ENCODE measurements around the gene ZSWIM4. TPM values are rescaled to one million over a fixed set of nuclear protein-coding genes. Genes with fewer than 3 reads are reported as not detected.

Gene ZSWIM4
- polyA plus RNA-seq, 1 donor (not counting 4 experiments of a cell fraction or from before 2014, with no cell fraction given) = 0.71 TPM

- H4K20me1 ChIP-seq (ENCODE audit: control insufficient read depth, extremely low read depth, insufficient read depth, low read length) = no peaks in the 10 kb centered on the region
- DNase-seq (ENCODE audit: low read depth, low spot score) = no peak
- TF ChIP-seq EZH2 (IDR thresholded peaks at IDR 0.05; ENCODE audit: low read length) = no peak
- TF ChIP-seq, protein P1, sequence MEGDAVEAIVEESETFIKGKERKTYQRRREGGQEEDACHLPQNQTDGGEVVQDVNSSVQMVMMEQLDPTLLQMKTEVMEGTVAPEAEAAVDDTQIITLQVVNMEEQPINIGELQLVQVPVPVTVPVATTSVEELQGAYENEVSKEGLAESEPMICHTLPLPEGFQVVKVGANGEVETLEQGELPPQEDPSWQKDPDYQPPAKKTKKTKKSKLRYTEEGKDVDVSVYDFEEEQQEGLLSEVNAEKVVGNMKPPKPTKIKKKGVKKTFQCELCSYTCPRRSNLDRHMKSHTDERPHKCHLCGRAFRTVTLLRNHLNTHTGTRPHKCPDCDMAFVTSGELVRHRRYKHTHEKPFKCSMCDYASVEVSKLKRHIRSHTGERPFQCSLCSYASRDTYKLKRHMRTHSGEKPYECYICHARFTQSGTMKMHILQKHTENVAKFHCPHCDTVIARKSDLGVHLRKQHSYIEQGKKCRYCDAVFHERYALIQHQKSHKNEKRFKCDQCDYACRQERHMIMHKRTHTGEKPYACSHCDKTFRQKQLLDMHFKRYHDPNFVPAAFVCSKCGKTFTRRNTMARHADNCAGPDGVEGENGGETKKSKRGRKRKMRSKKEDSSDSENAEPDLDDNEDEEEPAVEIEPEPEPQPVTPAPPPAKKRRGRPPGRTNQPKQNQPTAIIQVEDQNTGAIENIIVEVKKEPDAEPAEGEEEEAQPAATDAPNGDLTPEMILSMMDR (optimal IDR thresholded peaks at IDR 0.05 in 1 of 3, IDR thresholded peaks at IDR 0.05 in 1 of 3, conservative IDR thresholded peaks at IDR 0.05 in 1 of 3; ENCODE audit: extremely low read depth in 1 of 3, insufficient read depth in 2 of 3, low read length in 3 of 3) = no peak
- H3K4me3 ChIP-seq (ENCODE audit: control insufficient read depth in 2 of 3, extremely low read depth in 1 of 3, insufficient read depth in 2 of 3, low read depth in 1 of 3, low read length in 3 of 3) = no peak overlapping the region
- H3K9me3 ChIP-seq (ENCODE audit: control insufficient read depth, low read depth, low read length) = no peaks in the 10 kb centered on the region
- H2AFZ ChIP-seq (ENCODE audit: control insufficient read depth, low read length) = no peak overlapping the region
- H3K27me3 ChIP-seq (ENCODE audit: control insufficient read depth, extremely low read depth, insufficient read depth, low read length) = peaks cover 9% of the 10 kb centered on the region
- FAIRE-seq = no peak
- dilution Hi-C loops (cut with MboI; ENCODE audit: extremely low pct_ligation_motif_present, low sequenced_read_pairs) = no loop called here
- peaks cover 18% of the 10 kb centered on the region for H3K4me1 ChIP-seq (ENCODE audit: control insufficient read depth, extremely low read depth, insufficient read depth, low read length)
- no peaks in the 10 kb centered on the region for H3K79me2 ChIP-seq (ENCODE audit: control insufficient read depth, insufficient read depth, low read length)
- peak overlapping the region; percentile 96 for H3K27ac ChIP-seq (ENCODE audit: control insufficient read depth, insufficient read depth, low read length)
- no peaks in the 10 kb centered on the region for H3K9me1 ChIP-seq (ENCODE audit: control insufficient read depth, extremely low read depth, insufficient read depth, low read length)
- peak overlapping the region; percentile 96 for H3K4me2 ChIP-seq (ENCODE audit: control insufficient read depth, extremely low read depth, insufficient read depth, low read depth, low read length)
- H3K9ac ChIP-seq (ENCODE audit: control insufficient read depth, extremely low read depth, insufficient read depth, low read length) = peak overlapping the region; percentile 93
- no peaks in the 10 kb centered on the region for H3K36me3 ChIP-seq (ENCODE audit: control insufficient read depth in 2 of 2, extremely low read depth in 1 of 2, insufficient read depth in 2 of 2, low read length in 2 of 2)
These were observed 65.6 kb downstream of the ZSWIM4 start for GRCh38 chr19:13860679-13861391.

- Histone ChIP-seq H3K9me1 (ENCODE audit: control insufficient read depth, extremely low read depth, insufficient read depth, low read length) (no peaks in the 10 kb centered on the region), H3K9ac (ENCODE audit: control insufficient read depth, extremely low read depth, insufficient read depth, low read length) (peak overlapping the region; percentile 93), H4K20me1 (ENCODE audit: control insufficient read depth, extremely low read depth, insufficient read depth, low read length) (no peaks in the 10 kb centered on the region), H2AFZ (ENCODE audit: control insufficient read depth, low read length) (peak overlapping the region; percentile 9), H3K4me1 (ENCODE audit: control insufficient read depth, extremely low read depth, insufficient read depth, low read length) (peaks cover 18% of the 10 kb centered on the region), H3K79me2 (ENCODE audit: control insufficient read depth, insufficient read depth, low read length) (no peaks in the 10 kb centered on the region), H3K4me3 (ENCODE audit: control insufficient read depth in 2 of 3, extremely low read depth in 1 of 3, insufficient read depth in 2 of 3, low read depth in 1 of 3, low read length in 3 of 3) (peak overlapping the region in 2 of 3 experiments; percentile 69 to 81), H3K36me3 (ENCODE audit: control insufficient read depth in 2 of 2, extremely low read depth in 1 of 2, insufficient read depth in 2 of 2, low read length in 2 of 2) (no peaks in the 10 kb centered on the region), H3K4me2 (ENCODE audit: control insufficient read depth, extremely low read depth, insufficient read depth, low read depth, low read length) (peak overlapping the region; percentile 96), H3K27me3 (ENCODE audit: control insufficient read depth, extremely low read depth, insufficient read depth, low read length) (peaks cover 14% of the 10 kb centered on the region), H3K9me3 (ENCODE audit: control insufficient read depth, low read depth, low read length) (no peaks in the 10 kb centered on the region), H3K27ac (ENCODE audit: control insufficient read depth, insufficient read depth, low read length) (peak overlapping the region; percentile 96)
- no peak for DNase-seq (ENCODE audit: low read depth, low spot score)
- no peak for TF ChIP-seq EZH2 (IDR thresholded peaks at IDR 0.05; ENCODE audit: low read length)
- TF ChIP-seq, protein P1 (optimal IDR thresholded peaks at IDR 0.05 in 1 of 3, IDR thresholded peaks at IDR 0.05 in 1 of 3, conservative IDR thresholded peaks at IDR 0.05 in 1 of 3; ENCODE audit: extremely low read depth in 1 of 3, insufficient read depth in 2 of 3, low read length in 3 of 3) = no peak
- dilution Hi-C loops (cut with MboI; ENCODE audit: extremely low pct_ligation_motif_present, low sequenced_read_pairs) = no loop called here
- no peak for FAIRE-seq
These were observed 66.1 kb downstream of the ZSWIM4 start for GRCh38 chr19:13861392-13861713.

Measured in keratinocyte (primary cell).